GM12874 (cell line): ENCODE measurements around the gene ERBB4.

Source experiments
- TF ChIP-seq, protein P1 (sequence below): IDR thresholded peaks from 2 replicates; pipeline ENCODE4 v1.5.1; 2011; ENCODE audit warnings: low read depth, mild to moderate bottlenecking, control low read depth, low read length, moderate library complexity; ENCODE audit not compliant: insufficient read depth

The ERBB4 gene

DNA sequence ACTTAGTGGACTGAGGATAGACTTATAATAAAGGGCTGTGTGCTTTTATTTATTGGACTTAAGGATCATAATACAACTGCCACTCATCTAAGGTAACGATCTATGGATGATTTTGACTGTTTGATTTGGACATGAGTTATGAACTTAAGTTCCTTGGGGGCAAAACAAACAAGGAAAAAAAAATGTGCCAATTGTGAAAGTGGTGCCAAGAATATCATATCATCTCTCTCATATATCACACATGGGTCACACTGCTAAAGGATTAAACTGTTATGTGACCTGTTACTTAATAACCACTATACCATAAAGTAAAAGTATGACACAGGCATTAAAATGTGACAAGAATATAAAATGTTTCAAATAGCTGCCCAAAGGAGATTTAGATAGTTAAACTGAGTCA lies 886.3 kb downstream of the ERBB4 start:
- TF ChIP-seq, protein P1, sequence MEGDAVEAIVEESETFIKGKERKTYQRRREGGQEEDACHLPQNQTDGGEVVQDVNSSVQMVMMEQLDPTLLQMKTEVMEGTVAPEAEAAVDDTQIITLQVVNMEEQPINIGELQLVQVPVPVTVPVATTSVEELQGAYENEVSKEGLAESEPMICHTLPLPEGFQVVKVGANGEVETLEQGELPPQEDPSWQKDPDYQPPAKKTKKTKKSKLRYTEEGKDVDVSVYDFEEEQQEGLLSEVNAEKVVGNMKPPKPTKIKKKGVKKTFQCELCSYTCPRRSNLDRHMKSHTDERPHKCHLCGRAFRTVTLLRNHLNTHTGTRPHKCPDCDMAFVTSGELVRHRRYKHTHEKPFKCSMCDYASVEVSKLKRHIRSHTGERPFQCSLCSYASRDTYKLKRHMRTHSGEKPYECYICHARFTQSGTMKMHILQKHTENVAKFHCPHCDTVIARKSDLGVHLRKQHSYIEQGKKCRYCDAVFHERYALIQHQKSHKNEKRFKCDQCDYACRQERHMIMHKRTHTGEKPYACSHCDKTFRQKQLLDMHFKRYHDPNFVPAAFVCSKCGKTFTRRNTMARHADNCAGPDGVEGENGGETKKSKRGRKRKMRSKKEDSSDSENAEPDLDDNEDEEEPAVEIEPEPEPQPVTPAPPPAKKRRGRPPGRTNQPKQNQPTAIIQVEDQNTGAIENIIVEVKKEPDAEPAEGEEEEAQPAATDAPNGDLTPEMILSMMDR: no peak

DNA sequence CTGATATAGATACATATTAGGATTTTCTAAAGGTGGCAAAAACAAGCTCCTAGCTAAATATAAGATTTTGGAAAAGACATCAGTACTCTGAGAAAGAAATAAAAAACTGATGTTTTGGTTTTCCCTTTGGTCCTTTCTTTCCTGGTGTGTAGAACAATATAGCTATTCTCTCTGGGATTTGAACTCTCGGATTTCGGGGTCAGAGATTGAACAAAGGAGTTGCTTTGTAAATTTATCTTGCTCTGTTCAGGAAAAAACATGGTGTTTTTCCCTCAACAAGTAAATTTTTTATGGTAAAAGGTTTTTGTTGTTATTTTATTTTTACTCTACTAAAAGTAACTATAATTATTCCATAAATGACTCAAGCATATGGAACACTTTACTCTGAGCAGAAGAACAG lies 889.3 kb downstream of the ERBB4 start:
- TF ChIP-seq, protein P1: no peak

DNA sequence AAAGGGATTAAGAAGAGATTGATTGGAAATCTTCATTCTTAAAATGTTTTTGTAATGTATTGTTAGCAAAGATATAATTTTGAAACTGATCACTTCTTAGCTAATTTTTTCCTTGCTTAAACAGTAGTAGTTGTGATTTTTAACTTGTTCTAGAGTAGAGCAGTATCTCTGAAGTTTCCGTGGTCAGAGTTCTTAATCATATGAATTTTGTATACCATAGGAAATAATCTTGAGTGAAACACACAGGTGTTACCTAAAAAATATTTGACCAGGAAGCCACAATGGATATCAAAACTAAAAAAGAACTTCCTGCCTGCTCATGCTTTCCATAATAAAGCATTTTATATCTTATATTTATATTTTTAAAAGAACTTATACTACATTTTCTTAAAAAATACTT lies 907.1 kb downstream of the ERBB4 start:
- TF ChIP-seq, protein P1: no peak

DNA sequence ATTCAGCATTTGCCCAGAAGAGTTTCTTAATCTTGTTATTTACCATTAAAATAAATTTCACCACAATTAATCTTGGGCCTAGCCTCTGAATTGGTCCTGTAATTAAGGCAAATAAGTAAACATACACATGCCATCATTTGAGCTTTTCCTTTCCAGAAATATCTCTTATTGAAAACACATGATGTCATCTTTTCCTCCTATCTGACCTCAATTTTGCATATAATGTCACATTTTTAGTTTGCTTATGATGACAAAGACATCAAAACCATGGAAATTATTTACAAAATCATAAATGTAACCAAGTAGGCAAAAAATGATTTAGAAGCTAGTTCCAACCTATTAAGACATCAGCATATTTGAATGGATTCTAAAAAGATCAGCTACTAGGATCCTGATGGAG lies 915.5 kb downstream of the ERBB4 start:
- TF ChIP-seq, protein P1: no peak

DNA sequence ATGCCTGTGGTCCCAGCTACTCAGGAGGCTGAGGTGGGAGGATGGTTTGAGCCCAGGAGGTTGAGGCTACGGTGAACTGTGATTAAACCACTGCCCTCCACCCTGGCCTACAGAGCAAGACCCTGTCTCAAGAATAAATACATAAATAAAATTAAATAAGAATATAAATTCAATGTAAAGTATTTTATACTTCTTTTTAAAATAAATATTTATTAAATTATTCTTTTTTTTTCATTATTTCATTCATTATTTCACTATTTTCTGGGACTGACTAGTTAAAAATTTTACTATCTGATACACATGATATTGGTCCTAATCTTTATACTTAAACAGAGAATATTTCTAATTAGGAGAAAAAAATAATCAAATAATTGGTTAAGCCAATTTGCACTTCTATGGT lies 917.6 kb downstream of the ERBB4 start:
- TF ChIP-seq, protein P1: no peak

DNA sequence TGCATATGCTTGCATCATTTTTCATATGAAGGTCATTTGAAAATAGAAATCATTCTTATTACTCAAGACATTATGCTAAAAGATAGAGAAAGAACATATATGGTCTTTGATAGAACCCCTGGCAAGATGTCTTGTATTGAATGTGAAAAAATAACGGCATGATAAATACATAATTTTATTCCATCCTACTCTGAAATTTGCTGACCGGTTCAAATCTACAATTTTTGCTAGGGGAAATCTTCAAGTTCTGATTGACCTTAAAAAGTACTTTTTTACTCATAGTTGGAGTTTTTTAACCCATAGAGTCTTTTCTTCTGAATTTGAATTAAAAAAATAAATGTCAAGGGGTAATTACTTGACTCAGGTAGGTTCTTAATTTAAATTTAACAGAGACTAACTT lies 920.8 kb downstream of the ERBB4 start:
- TF ChIP-seq, protein P1: no peak

DNA sequence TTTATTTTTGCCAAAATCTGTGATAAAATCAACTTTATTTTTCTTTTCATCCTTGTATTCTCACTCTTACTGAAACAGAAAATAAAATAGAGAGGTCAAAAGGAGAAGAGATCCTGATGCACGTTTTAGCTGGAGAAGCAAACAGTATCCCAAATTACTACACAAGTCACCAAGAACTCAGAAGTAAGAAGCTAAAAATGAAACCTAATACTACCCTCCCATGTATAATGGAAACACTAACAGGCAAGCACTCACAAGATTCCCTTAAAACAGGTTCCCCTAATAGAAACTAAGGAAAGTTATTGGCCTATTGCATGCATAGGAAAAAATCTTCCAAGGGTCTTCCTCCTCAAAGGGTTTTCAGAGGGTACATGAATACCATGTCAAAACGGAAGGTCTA lies 927.0 kb downstream of the ERBB4 start:
- TF ChIP-seq, protein P1: no peak

DNA sequence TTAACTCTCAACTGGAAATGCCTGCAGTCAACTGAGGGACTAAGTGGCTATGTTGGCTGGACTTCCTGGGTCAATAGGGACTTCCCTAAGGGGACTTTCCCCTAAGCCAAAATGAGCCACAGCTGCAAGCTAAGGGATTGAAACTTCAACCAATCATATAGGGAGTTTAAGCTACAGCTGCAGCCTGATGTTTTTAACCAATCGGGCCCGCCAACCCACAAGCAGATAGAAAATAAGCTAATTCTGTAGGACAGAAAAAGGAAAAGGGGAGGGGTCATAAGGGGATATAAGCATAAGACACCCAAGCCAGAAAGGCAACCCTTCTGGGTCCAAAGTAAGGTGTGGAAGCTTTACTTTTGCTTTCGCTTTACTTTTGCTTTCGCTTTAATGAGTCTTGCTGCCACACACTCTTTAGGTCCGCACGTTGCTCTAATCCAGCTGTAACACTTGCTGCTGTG lies 927.5 kb downstream of the ERBB4 start:
- TF ChIP-seq, protein P1: no peak
